Astrocyte (in vitro differentiated cells and primary cell): ENCODE results near the gene CDC25C.

Experiments
- CTCF ChIP-seq: IDR thresholded peaks from 2 replicates; pipeline ENCODE4 v1.5.1; 2011; ENCODE audit warnings: low read depth, mild to moderate bottlenecking, inconsistent platforms, low read length, moderate library complexity; ENCODE audit not compliant: insufficient read depth
- EZH2 ChIP-seq: IDR thresholded peaks from 2 replicates; pipeline ENCODE4 v1.6.1; 2012; ENCODE audit warnings: mild to moderate bottlenecking, low read length, inconsistent platforms; ENCODE audit not compliant: insufficient read depth

DNA sequence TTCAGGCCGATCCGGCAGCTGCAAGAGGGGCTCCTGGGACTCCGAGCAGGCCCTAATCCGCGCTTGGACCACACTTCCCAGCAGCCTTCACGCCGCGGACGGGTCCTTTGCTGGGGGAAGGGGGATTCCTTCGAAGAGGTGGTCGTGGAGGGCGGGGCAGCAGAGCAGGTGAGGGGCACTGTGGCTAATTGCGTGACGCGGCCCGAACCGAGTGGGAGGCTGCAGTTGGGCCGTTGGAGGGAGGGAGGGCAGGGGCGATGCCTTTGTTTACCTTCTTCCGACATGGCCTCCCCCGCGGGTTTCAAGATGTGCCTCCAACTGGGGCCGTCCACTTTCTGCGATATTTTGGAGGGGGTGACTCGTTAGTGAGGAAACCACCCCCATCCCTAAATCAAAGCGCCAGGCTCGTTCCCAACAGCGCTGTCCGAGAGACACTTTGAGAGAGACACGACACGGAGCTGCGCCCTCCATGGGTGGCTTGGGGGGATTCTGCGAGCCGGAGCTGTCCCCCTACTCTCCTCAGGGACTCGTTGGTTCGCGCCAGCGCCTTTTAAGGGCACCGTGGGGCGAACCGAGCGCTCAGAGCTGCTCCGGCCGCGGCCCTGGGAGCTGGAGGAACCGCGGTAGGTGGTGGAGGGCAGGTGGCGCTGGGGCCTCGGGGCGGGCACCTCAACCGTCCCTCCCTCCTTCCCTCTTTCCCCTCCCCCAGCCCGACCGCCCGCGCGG is 6.2 kb upstream of the CDC25C start, which contains the start of gene FAM53C:
- TF ChIP-seq CTCF, result no peak
- no peak for TF ChIP-seq EZH2
